ENCODE results near the gene MISP3. TPM values are rescaled to one million over a fixed set of nuclear protein-coding genes. Genes with fewer than 3 reads are reported as not detected.
A peak's percentile ranks its signal among the peaks of the same experiment; 100 is the strongest.

Gene MISP3
- total and polyA plus RNA-seq, 2 of the 8 experiments (the other 6 are each of a cell fraction or from before 2014, with no cell fraction given) = 0.74 to 1.4 TPM

DNA sequence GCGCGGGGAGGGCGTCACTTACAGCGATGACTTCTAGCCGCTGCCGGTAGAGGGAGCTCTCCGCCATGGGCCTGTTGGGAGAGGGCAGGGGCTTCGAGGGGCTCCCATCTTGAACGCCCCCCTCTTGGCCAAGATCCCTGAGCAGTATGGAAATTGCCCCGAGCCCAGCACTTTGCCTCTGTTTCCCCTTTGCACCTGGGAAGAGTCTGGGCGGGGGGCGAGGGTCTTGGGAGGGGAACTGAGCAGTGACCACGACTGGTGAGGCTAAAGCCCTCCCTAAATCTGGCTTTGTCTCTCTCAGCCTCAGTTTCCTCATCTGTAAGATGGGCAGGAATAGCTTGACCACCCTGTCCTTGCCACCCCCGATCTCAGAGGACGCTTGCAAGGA lies 13.5 kb upstream of the MISP3 start:
- Histone ChIP-seq H3K9me3 (ENCODE audit: insufficient read depth in 2 of 2, low read depth in 1 of 2, low read length in 1 of 2) (no peaks in the 10 kb centered on the region), H3K27ac (ENCODE audit: low read depth, low read length) (no peak overlapping the region), H3K4ac (replicated peaks; ENCODE audit: insufficient read length, low read depth, low read length) (no peak overlapping the region), H3K56ac (replicated peaks; ENCODE audit: insufficient read length, low read depth, low read length) (no peak overlapping the region), H3K4me3 (ENCODE audit: extremely low read depth in 1 of 4, insufficient read depth in 2 of 4, low read depth in 3 of 4, low read length in 4 of 4) (no peak overlapping the region), H2BK120ac (replicated peaks; ENCODE audit: low read depth, low read length) (no peak overlapping the region), H2BK20ac (ENCODE audit: low read length) (no peak overlapping the region), H4K5ac (ENCODE audit: insufficient read length, low read depth, low read length) (no peak overlapping the region), H2AK5ac (ENCODE audit: low read depth, low read length) (no peak overlapping the region), H3K14ac (ENCODE audit: insufficient read length) (no peak overlapping the region), H4K8ac (ENCODE audit: extremely low read depth, insufficient read depth, low read length) (no peak overlapping the region), H3K9ac (replicated peaks in 1 of 4; ENCODE audit: extremely low read depth in 1 of 4, low read depth in 3 of 4, low read length in 3 of 4) (no peak overlapping the region), H3K4me1 (replicated peaks in 1 of 4; ENCODE audit: control insufficient read depth in 3 of 4, insufficient read depth in 4 of 4, low read length in 3 of 4) (peaks cover 0 to 10% (median 3%) of the 10 kb centered on the region in 4 experiments; a peak in 4 of 7 replicates), H3K18ac (ENCODE audit: extremely low read depth, low read length) (no peak overlapping the region), H3K23me2 (ENCODE audit: low read depth, low read length) (peaks cover 12% of the 10 kb centered on the region; the same call in 1 of the 2 replicates), H4K91ac (replicated peaks; ENCODE audit: insufficient read length, low read length) (no peak overlapping the region), H3K4me2 (ENCODE audit: insufficient read depth in 1 of 2, low read depth in 2 of 2, low read length in 2 of 2) (peak overlapping the region; percentile 61 to 77; a peak in 2 of 4 replicates), H2BK12ac (ENCODE audit: low read depth, low read length) (no peak overlapping the region), H2BK5ac (ENCODE audit: low read depth, low read length) (no peak overlapping the region), H4K20me1 (replicated peaks in 1 of 2; ENCODE audit: control insufficient read depth in 1 of 2, insufficient read depth in 2 of 2, low read length in 2 of 2) (peaks cover 0 to 2% of the 10 kb centered on the region in 2 experiments), H2AFZ (ENCODE audit: low read length) (no peak overlapping the region), H2BK15ac (ENCODE audit: low read length) (no peak overlapping the region), H3K36me3 (ENCODE audit: control insufficient read depth in 2 of 4, insufficient read depth in 4 of 4, low read length in 3 of 4) (no peaks in the 10 kb centered on the region), H3K23ac (ENCODE audit: insufficient read length) (no peak overlapping the region), H3K27me3 (replicated peaks in 1 of 4; ENCODE audit: control insufficient read depth in 3 of 4, extremely low read depth in 1 of 4, insufficient read depth in 3 of 4, low read length in 3 of 4) (peaks cover 5 to 19% (median 14%) of the 10 kb centered on the region in 4 experiments), H3K79me2 (ENCODE audit: control insufficient read depth in 1 of 2, insufficient read depth in 2 of 2, low read length in 2 of 2) (no peaks in the 10 kb centered on the region), H3K79me1 (ENCODE audit: low read depth, low read length) (no peaks in the 10 kb centered on the region)
- 16% methylated on average over 15 of the region's 15 CpGs; no CpG with 5 or more reads in 1 of the 2 experiments for WGBS, 2 experiments (ENCODE audit: extremely low coverage in 1 of 2, insufficient coverage in 1 of 2, insufficient read length in 1 of 2, insufficient replicate concordance in 2 of 2, low coverage in 1 of 2, low lambda C conversion rate in 2 of 2, missing lambda C conversion rate in 1 of 2)
- ChIA-PET POLR2A (ENCODE audit: partially characterized antibody) (interaction anchor here (0.9 kb wide), 2 partner anchors 27 to 96 kb away, joined by 3 to 4 read pairs; partner anchors contain the start of gene IL27RA), CTCF (ENCODE audit: partially characterized antibody) (interaction anchor here (0.6 to 7.3 kb wide), 45 partner anchors 11 to 616 kb away, joined by 3 to 103 read pairs (median 4); partner anchors contain the start of genes ASF1B, C19orf67, IL27RA and MISP3)
- FAIRE-seq (no peak), DNase-seq (ENCODE audit: low read depth in 1 of 2, low spot score in 2 of 2) (peak in 1 of 2 experiments; percentile 93)
- no peak for TF ChIP-seq NANOG (IDR thresholded peaks at IDR 0.05; ENCODE audit: insufficient read depth, low read depth, low read length, poor library complexity, severe bottlenecking)
- TF ChIP-seq BRCA1 (IDR thresholded peaks at IDR 0.05; ENCODE audit: low read depth, low read length) = no peak
- no peak for TF ChIP-seq KDM4A (IDR thresholded peaks at IDR 0.05; ENCODE audit: low read depth, low read length, severe bottlenecking)
- no peak for TF ChIP-seq JUN (IDR thresholded peaks at IDR 0.05; ENCODE audit: low read depth, low read length)
- peak; percentile 50 to 52; a peak in 3 of 4 replicates for TF ChIP-seq RAD21 (IDR thresholded peaks at IDR 0.05 in 1 of 2, conservative IDR thresholded peaks at IDR 0.05 in 1 of 2; ENCODE audit: low read depth in 2 of 2, low read length in 2 of 2)
- no peak for TF ChIP-seq SRF (IDR thresholded peaks at IDR 0.05; ENCODE audit: low read depth, low read length)
- no peak for TF ChIP-seq SIRT6 (IDR thresholded peaks at IDR 0.05; ENCODE audit: low read length)
- peak; percentile 75 for TF ChIP-seq CREB1 (IDR thresholded peaks at IDR 0.05)
- no peak for TF ChIP-seq ZNF274 (IDR thresholded peaks at IDR 0.05; ENCODE audit: borderline replicate concordance, extremely low read depth, low read length)
- peak; percentile 92 for TF ChIP-seq KDM1A (IDR thresholded peaks at IDR 0.05; ENCODE audit: borderline replicate concordance, low read length)
- no peak for TF ChIP-seq TAF7 (optimal IDR thresholded peaks at IDR 0.05; ENCODE audit: borderline replicate concordance, low read depth, low read length)
- TF ChIP-seq SUZ12 (IDR thresholded peaks at IDR 0.05; ENCODE audit: low read length) = no peak
- no peak for TF ChIP-seq TBP (IDR thresholded peaks at IDR 0.05; ENCODE audit: low read depth, low read length)
